Fibroblast of pulmonary artery (primary cell): ENCODE results near the gene GZMB.

Experiments used
- DNase-seq: peaks from one replicate; pipeline ENCODE4 v3.0.0-alpha.2; 2010; ENCODE audit warnings: low read depth
- H3K4me3 ChIP-seq: replicated peaks from 2 replicates; pipeline ENCODE4 v1.5.1; 2011; ENCODE audit warnings: low read depth, mild to moderate bottlenecking, control low read depth, low read length, moderate library complexity
- CTCF ChIP-seq: IDR thresholded peaks from 2 replicates; pipeline ENCODE4 v1.5.1; 2011; ENCODE audit warnings: mild to moderate bottlenecking, control low read depth, low read length, inconsistent platforms; ENCODE audit errors: missing control alignments

The GZMB gene

DNA sequence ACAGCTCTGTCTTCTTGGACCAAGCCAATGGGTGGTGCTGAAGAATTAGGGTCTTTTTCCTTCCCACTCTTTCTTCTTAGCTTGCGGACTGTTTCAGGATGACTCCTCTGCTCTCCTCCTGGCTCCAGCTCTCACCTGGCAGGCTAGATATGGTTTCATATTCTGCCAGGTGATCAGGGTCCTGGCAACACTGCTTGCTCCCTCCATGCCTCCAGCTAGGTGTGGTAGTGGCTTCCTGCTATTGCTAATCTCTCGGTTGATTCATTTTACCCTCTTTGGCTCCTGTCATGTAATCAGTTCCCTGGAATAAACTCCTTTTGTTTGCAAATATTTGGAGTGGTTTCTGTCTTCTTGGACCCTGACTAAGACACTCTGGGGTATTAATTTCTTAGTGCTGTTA is 20.2 kb downstream of the GZMB start:
- TF ChIP-seq CTCF: no peak
- DNase-seq: no peak
- no peak overlapping the region for H3K4me3 ChIP-seq

- H3K4me3 ChIP-seq: no peak overlapping the region
- DNase-seq: no peak
- no peak for TF ChIP-seq CTCF
These were observed 20.7 kb downstream of the GZMB start for GRCh38 chr14:24613241-24613640.

DNA sequence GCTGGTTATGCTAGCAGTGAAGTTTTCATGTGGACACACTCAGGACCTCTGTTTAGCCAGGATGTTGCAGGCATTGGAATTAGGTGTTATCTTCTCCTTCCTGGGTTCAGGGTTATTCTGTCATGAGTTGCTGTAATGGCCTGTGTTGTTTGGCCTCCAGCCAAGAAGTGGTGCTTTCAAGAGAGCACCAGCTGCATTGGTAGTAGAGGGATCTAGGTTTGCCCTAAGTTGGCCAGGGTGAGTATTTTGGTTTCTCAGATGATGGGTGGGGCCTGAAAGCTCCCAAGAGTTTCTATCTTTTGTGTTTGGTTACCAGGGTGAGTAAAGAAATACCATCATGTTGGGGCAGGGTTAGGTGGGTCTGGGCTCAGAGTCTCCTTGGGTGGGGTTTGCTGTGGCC is 21.8 kb downstream of the GZMB start:
- no peak overlapping the region for H3K4me3 ChIP-seq
- DNase-seq: no peak
- no peak for TF ChIP-seq CTCF

GRCh38 chr14:24609655-24610344 is 24.2 kb downstream of the GZMB start, which contains the start of gene GZMH:
GZMH (minus strand) TSS chr14:24609685; CDS start chr14:24609613, 72 bp downstream.
- H3K4me3 ChIP-seq: no peak within 1 kb of the TSS
- no peak for DNase-seq
- TF ChIP-seq CTCF: no peak

DNA sequence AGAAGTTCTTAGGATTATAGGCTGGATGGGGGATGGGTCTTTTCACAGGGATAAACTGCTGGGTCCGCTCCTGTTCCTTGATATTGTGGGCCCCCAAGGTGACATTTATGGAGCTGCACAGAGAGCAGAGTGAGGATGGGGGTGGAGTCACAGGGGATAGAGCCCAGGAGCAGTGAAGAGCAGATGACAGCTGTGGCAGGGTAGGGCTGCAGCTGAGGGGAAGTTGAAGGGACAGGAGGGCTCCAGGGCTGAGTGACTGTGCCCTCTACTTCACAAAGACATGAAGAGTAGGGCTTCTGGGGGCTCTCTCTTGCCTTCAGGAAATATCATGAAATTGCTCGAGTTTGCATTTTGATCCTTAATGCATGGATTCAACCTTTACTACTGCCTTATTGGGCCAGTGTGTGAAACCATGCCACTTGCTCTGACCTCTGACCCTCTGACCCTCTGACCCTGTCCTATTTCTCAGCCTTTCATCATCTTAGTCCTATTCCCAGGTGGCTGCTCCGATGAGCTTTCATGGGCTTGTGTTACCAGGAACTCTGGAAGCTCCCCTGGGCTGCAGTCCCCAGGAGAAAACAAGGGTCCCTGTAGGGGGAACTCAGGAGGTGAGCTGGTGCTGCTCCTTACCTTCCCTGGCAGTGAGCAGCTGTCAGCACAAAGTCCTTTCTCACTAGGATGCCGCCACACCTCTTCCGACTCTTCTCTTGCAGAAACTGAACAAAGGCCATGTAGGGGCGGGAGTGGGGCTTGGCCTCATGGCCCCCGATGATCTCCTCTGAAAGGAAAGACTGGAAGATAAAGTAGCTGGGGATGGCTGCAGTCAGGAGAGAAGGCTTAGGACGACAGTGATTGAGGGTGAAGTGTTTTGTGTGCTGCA is 26.1 kb downstream of the GZMB start:
- DNase-seq: no peak
- no peak overlapping the region for H3K4me3 ChIP-seq
- TF ChIP-seq CTCF: no peak

GRCh38 chr14:24607081-24607480 is 26.9 kb downstream of the GZMB start:
- DNase-seq: no peak
- TF ChIP-seq CTCF: no peak
- no peak overlapping the region for H3K4me3 ChIP-seq

DNA sequence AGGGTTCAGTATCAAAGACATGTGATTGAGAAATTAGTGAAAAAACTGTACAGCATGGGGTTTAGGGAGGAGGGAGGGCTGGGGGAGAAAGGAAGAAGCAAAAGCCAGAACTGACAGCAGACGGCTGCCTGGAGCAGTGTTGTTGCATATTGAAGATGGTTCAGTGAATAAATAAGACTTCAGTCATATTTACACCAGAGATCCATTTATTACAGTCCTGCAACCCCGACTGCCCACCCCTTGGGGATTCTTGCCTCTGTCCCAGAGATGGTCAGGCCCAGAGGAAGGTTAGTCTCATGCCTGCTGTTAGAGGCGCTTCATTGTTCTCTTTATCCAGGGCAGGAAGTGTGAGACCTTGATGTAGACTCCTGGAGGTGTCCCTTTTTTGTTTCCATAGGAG is 27.7 kb downstream of the GZMB start:
- TF ChIP-seq CTCF: no peak

More for the DNA sequence above, 27.7 kb downstream of the GZMB start:
- H3K4me3 ChIP-seq: no peak overlapping the region
- DNase-seq: no peak
